Chondrocyte (in vitro differentiated cells): Measurements from ENCODE around the gene SH3D21. TPM values are rescaled to one million over a fixed set of nuclear protein-coding genes. Genes with fewer than 3 reads are reported as not detected.

Experiments used
- DNase-seq: peaks from one replicate; pipeline ENCODE4 v3.0.0; 2021; ENCODE audit warnings: mixed read lengths, low spot score
- H3K27ac Mint-ChIP-seq: one replicate; pipeline ENCODE4 v1.8.0; 2021; ENCODE audit warnings: mild to moderate bottlenecking, moderate library complexity, mixed read lengths; ENCODE audit not compliant: unreplicated experiment
- H3K27me3 Mint-ChIP-seq: 2 replicates; pipeline ENCODE4 v1.8.0; 2021; ENCODE audit warnings: low read depth, mixed read lengths
- H3K36me3 Mint-ChIP-seq: 2 replicates; pipeline ENCODE4 v1.8.0; 2021; ENCODE audit warnings: low read depth, mixed read lengths
- H3K4me1 Mint-ChIP-seq: 2 replicates; pipeline ENCODE4 v1.8.0; 2021; ENCODE audit warnings: low read depth, mild to moderate bottlenecking, mixed read lengths
- H3K4me3 Mint-ChIP-seq: one replicate; pipeline ENCODE4 v1.8.0; 2021; ENCODE audit warnings: mild to moderate bottlenecking, moderate library complexity, mixed read lengths; ENCODE audit not compliant: unreplicated experiment
- H3K9me3 Mint-ChIP-seq: 2 replicates; pipeline ENCODE4 v1.8.0; 2021; ENCODE audit warnings: low read depth, mixed read lengths
- total RNA-seq: library from RNA; stranded (reverse); gene quantifications from 3 replicates; pipeline ENCODE4 v1.2.1, GENCODE V29; 2021
- TF ChIP-seq, protein P1 (sequence below): fragments of 200-600 bp; sonication (generic); IDR thresholded peaks from 2 replicates; pipeline ENCODE4 v1.5.0; 2021; ENCODE audit warnings: antibody characterized with exemption, mild to moderate bottlenecking, moderate library complexity

The SH3D21 gene
- total RNA-seq, 1 donor from 2014 or later = 10.8 TPM

DNA sequence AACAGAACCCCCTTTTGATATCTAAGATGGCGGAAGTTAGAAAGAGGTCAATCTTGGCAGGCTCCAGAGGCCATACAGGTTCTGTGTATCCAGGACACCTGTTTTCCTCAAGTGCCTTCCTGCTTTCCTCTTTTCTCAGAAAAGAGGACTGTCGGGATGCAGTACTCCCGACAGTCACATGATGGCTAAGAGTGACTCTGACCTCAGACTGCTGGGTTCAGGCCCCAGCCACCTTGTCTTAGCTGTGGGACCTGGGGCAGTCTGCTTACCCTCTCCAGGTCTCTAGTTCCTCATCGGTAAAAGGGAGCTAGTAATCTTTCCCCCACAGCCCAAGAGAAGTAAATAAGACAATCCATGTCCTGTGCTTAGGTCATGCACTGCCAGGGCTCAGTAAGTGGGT, 49.6 kb downstream of the SH3D21 start:
- H3K27me3 Mint-ChIP-seq = no peaks in the 10 kb centered on the region
- H3K4me3 Mint-ChIP-seq = no peak overlapping the region
- no peaks in the 10 kb centered on the region for H3K9me3 Mint-ChIP-seq
- no peak for DNase-seq
- H3K27ac Mint-ChIP-seq = no peak overlapping the region
- TF ChIP-seq, protein P1, sequence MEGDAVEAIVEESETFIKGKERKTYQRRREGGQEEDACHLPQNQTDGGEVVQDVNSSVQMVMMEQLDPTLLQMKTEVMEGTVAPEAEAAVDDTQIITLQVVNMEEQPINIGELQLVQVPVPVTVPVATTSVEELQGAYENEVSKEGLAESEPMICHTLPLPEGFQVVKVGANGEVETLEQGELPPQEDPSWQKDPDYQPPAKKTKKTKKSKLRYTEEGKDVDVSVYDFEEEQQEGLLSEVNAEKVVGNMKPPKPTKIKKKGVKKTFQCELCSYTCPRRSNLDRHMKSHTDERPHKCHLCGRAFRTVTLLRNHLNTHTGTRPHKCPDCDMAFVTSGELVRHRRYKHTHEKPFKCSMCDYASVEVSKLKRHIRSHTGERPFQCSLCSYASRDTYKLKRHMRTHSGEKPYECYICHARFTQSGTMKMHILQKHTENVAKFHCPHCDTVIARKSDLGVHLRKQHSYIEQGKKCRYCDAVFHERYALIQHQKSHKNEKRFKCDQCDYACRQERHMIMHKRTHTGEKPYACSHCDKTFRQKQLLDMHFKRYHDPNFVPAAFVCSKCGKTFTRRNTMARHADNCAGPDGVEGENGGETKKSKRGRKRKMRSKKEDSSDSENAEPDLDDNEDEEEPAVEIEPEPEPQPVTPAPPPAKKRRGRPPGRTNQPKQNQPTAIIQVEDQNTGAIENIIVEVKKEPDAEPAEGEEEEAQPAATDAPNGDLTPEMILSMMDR = no peak
- peaks cover 33% of the 10 kb centered on the region for H3K36me3 Mint-ChIP-seq
- H3K4me1 Mint-ChIP-seq = peaks cover 45% of the 10 kb centered on the region

GRCh38 chr1:36358514-36359084, 52.4 kb downstream of the SH3D21 start:
- H3K27ac Mint-ChIP-seq = no peak overlapping the region
- H3K9me3 Mint-ChIP-seq = no peaks in the 10 kb centered on the region
- H3K4me1 Mint-ChIP-seq = peaks cover 20% of the 10 kb centered on the region
- TF ChIP-seq, protein P1 = no peak
- DNase-seq = no peak
- peaks cover 40% of the 10 kb centered on the region for H3K36me3 Mint-ChIP-seq
- H3K27me3 Mint-ChIP-seq = no peaks in the 10 kb centered on the region
- no peak overlapping the region for H3K4me3 Mint-ChIP-seq

GRCh38 chr1:36359383-36359782, 53.2 kb downstream of the SH3D21 start:
- Mint-ChIP-seq H3K9me3 (no peaks in the 10 kb centered on the region), H3K4me3 (no peak overlapping the region), H3K27ac (no peak overlapping the region), H3K4me1 (peaks cover 12% of the 10 kb centered on the region), H3K27me3 (no peaks in the 10 kb centered on the region), H3K36me3 (peaks cover 36% of the 10 kb centered on the region)
- no peak for DNase-seq
- TF ChIP-seq, protein P1 = no peak

GRCh38 chr1:36359911-36360550, 53.9 kb downstream of the SH3D21 start:
- TF ChIP-seq, protein P1 = no peak
- H3K4me3 Mint-ChIP-seq = no peak overlapping the region
- H3K9me3 Mint-ChIP-seq = no peaks in the 10 kb centered on the region
- no peak for DNase-seq
- H3K4me1 Mint-ChIP-seq = peaks cover 13% of the 10 kb centered on the region
- H3K27me3 Mint-ChIP-seq = no peaks in the 10 kb centered on the region
- H3K27ac Mint-ChIP-seq = no peak overlapping the region
- H3K36me3 Mint-ChIP-seq = peaks cover 34% of the 10 kb centered on the region

DNA sequence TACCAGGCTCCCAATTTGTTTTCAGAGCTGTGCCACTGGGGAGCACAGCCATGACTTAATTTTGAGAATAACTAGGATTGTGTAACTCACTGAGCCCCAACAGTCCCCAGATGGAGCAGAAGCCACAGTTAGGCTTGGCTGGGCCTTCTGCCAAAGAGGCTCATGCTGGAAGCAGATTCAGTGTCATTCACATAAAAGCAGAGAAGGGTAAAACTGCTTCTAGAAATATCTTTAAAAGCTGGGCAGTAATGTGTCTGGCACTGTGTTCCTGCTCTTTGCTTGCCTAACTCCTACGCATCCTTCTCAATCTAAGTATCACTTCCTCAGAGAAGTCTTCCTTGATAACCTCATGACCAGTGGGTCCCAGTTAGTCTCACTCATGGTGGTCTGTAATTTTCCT, 59.2 kb downstream of the SH3D21 start:
- peaks cover 14% of the 10 kb centered on the region for H3K36me3 Mint-ChIP-seq
- H3K4me3 Mint-ChIP-seq = no peak overlapping the region
- no peaks in the 10 kb centered on the region for H3K9me3 Mint-ChIP-seq
- TF ChIP-seq, protein P1 = no peak
- peaks cover 37% of the 10 kb centered on the region for H3K4me1 Mint-ChIP-seq
- no peaks in the 10 kb centered on the region for H3K27me3 Mint-ChIP-seq
- DNase-seq = no peak
- peak overlapping the region; percentile 79 for H3K27ac Mint-ChIP-seq
